Activated T-cell treated with anti-CD3 and anti-CD28 coated beads, Interleukin-2, amount 50 U/mL, for 72 hours (primary cell): ENCODE measurements around the gene ARHGAP19. TPM values are rescaled to one million over a fixed set of nuclear protein-coding genes. Genes with fewer than 3 reads are reported as not detected.

Experiments
- ATAC-seq, 2 donors: fragments of 150-1000 bp; cut with Tn5 transposase; replicated peaks in 1 of 2; 2 replicates each; pipeline ENCODE4 v1.10.0; 2021; ENCODE audit warnings: moderate library complexity in 2 of 2, mild to moderate bottlenecking in 1 of 2
- DNase-seq, 2 donors: peaks; one replicate each; pipeline ENCODE4 v3.0.0; 2021 to 2022; ENCODE audit warnings: mixed read lengths in 1 of 2
- H3K27ac Mint-ChIP-seq: one replicate; pipeline ENCODE4 v1.8.0; 2022; ENCODE audit warnings: mild to moderate bottlenecking, moderate library complexity, mixed read lengths
- H3K27me3 Mint-ChIP-seq: one replicate; pipeline ENCODE4 v1.8.0; 2022; ENCODE audit warnings: low read depth, mixed read lengths
- H3K36me3 Mint-ChIP-seq, 2 donors: one replicate each; pipeline ENCODE4 v1.8.0; 2022; ENCODE audit warnings: mixed read lengths in 2 of 2, mild to moderate bottlenecking in 1 of 2; ENCODE audit not compliant: insufficient read depth in 2 of 2
- H3K4me1 Mint-ChIP-seq: one replicate; pipeline ENCODE4 v1.8.0; 2022; ENCODE audit warnings: low read depth, mixed read lengths
- H3K4me3 Mint-ChIP-seq, 2 donors: one replicate each; pipeline ENCODE4 v1.8.0; 2022; ENCODE audit warnings: mild to moderate bottlenecking in 2 of 2, mixed read lengths in 2 of 2, moderate library complexity in 2 of 2
- H3K9me3 Mint-ChIP-seq, 2 donors: one replicate each; pipeline ENCODE4 v1.8.0; 2022; ENCODE audit warnings: mixed read lengths in 2 of 2
- total RNA-seq, 2 donors: library from RNA; stranded (reverse); gene quantifications; one replicate each; pipeline ENCODE4 v1.2.3, GENCODE V29; 2022

The ARHGAP19 gene
- total RNA-seq, 2 donors from 2014 or later = 62.2 to 75.3 TPM

- H3K4me3 Mint-ChIP-seq = peak overlapping the region; percentile 54 to 61
Observed at GRCh38 chr10:97331153-97331703, 38.8 kb upstream of the ARHGAP19 start.

GRCh38 chr10:97329766-97330165 is 37.3 kb upstream of the ARHGAP19 start:
- peaks cover 73% of the 10 kb centered on the region for H3K4me1 Mint-ChIP-seq
- ATAC-seq (no peak), DNase-seq (no peak)
- H3K9me3 Mint-ChIP-seq = no peaks in the 10 kb centered on the region
- H3K4me3 Mint-ChIP-seq = no peak overlapping the region
- H3K27ac Mint-ChIP-seq = no peak overlapping the region
- peaks cover 1 to 8% of the 10 kb centered on the region in 2 donors for H3K36me3 Mint-ChIP-seq
- no peaks in the 10 kb centered on the region for H3K27me3 Mint-ChIP-seq

More at GRCh38 chr10:97331153-97331703, 38.8 kb upstream of the ARHGAP19 start:
- H3K9me3 Mint-ChIP-seq = no peaks in the 10 kb centered on the region
- DNase-seq = no peak
- H3K36me3 Mint-ChIP-seq = peaks cover 1 to 8% of the 10 kb centered on the region in 2 donors
- no peaks in the 10 kb centered on the region for H3K27me3 Mint-ChIP-seq
- H3K4me1 Mint-ChIP-seq = peaks cover 85% of the 10 kb centered on the region
- no peak overlapping the region for H3K27ac Mint-ChIP-seq
- no peak for ATAC-seq

GRCh38 chr10:97328646-97329453 is 36.4 kb upstream of the ARHGAP19 start:
- no peaks in the 10 kb centered on the region for H3K9me3 Mint-ChIP-seq
- no peak overlapping the region for H3K27ac Mint-ChIP-seq
- peak overlapping the region; percentile 30 to 43 for H3K4me3 Mint-ChIP-seq
- peaks cover 73% of the 10 kb centered on the region for H3K4me1 Mint-ChIP-seq
- peak in 1 of 2 donors; percentile 32 for DNase-seq
- H3K36me3 Mint-ChIP-seq = peaks cover 1 to 8% of the 10 kb centered on the region in 2 donors
- no peaks in the 10 kb centered on the region for H3K27me3 Mint-ChIP-seq
- ATAC-seq = peak; percentile 71 to 73

- ATAC-seq (peak; percentile 61 to 63), DNase-seq (no peak)
- peak overlapping the region; percentile 49 to 80 for H3K4me3 Mint-ChIP-seq
- H3K36me3 Mint-ChIP-seq = peaks cover 0 to 8% of the 10 kb centered on the region in 2 donors
- no peaks in the 10 kb centered on the region for H3K27me3 Mint-ChIP-seq
- H3K4me1 Mint-ChIP-seq = peaks cover 62% of the 10 kb centered on the region
- no peaks in the 10 kb centered on the region for H3K9me3 Mint-ChIP-seq
- H3K27ac Mint-ChIP-seq = peak overlapping the region; percentile 51
Observed at GRCh38 chr10:97327348-97328294, 35.2 kb upstream of the ARHGAP19 start.

GRCh38 chr10:97325754-97326153 is 33.3 kb upstream of the ARHGAP19 start:
- H3K9me3 Mint-ChIP-seq = no peaks in the 10 kb centered on the region
- H3K4me3 Mint-ChIP-seq = no peak overlapping the region
- H3K36me3 Mint-ChIP-seq = peaks cover 0 to 8% of the 10 kb centered on the region in 2 donors
- DNase-seq (no peak), ATAC-seq (no peak)
- peaks cover under 1% of the 10 kb centered on the region for H3K27me3 Mint-ChIP-seq
- no peak overlapping the region for H3K27ac Mint-ChIP-seq
- peaks cover 60% of the 10 kb centered on the region for H3K4me1 Mint-ChIP-seq

GRCh38 chr10:97323501-97323900 is 31.1 kb upstream of the ARHGAP19 start:
- H3K9me3 Mint-ChIP-seq = no peaks in the 10 kb centered on the region
- H3K27me3 Mint-ChIP-seq = peaks cover 7% of the 10 kb centered on the region
- H3K4me1 Mint-ChIP-seq = peaks cover 50% of the 10 kb centered on the region
- DNase-seq (no peak), ATAC-seq (no peak)
- no peaks in the 10 kb centered on the region for H3K36me3 Mint-ChIP-seq
- H3K4me3 Mint-ChIP-seq = no peak overlapping the region
- H3K27ac Mint-ChIP-seq = no peak overlapping the region

GRCh38 chr10:97321804-97322190 is 29.4 kb upstream of the ARHGAP19 start:
- peak overlapping the region; percentile 93 to 95 for H3K4me3 Mint-ChIP-seq
- no peak for DNase-seq
- H3K9me3 Mint-ChIP-seq = no peaks in the 10 kb centered on the region
- H3K4me1 Mint-ChIP-seq = peaks cover 34% of the 10 kb centered on the region
- no peaks in the 10 kb centered on the region for H3K36me3 Mint-ChIP-seq
- peaks cover 7% of the 10 kb centered on the region for H3K27me3 Mint-ChIP-seq
- ATAC-seq = no peak
- H3K27ac Mint-ChIP-seq = no peak overlapping the region

GRCh38 chr10:97321032-97321803 is 28.8 kb upstream of the ARHGAP19 start:
- Mint-ChIP-seq H3K27me3 (peaks cover 7% of the 10 kb centered on the region), H3K4me1 (peaks cover 30% of the 10 kb centered on the region), H3K4me3 (peak overlapping the region; percentile 93 to 95), H3K27ac (no peak overlapping the region), H3K9me3 (no peaks in the 10 kb centered on the region), H3K36me3 (no peaks in the 10 kb centered on the region)
- ATAC-seq (no peak), DNase-seq (peak; percentile 14 to 18)

GRCh38 chr10:97320480-97321031 is 28.1 kb upstream of the ARHGAP19 start:
- ATAC-seq (peak; percentile 19 to 20), DNase-seq (peak; percentile 38 to 40)
- Mint-ChIP-seq H3K4me1 (peaks cover 30% of the 10 kb centered on the region), H3K27ac (no peak overlapping the region), H3K27me3 (peaks cover 7% of the 10 kb centered on the region), H3K4me3 (peak overlapping the region; percentile 93 to 95), H3K36me3 (no peaks in the 10 kb centered on the region), H3K9me3 (no peaks in the 10 kb centered on the region)

GRCh38 chr10:97319671-97320479 is 27.4 kb upstream of the ARHGAP19 start:
- H3K4me1 Mint-ChIP-seq = peaks cover 30% of the 10 kb centered on the region
- peak overlapping the region; percentile 61 for H3K27ac Mint-ChIP-seq
- peak; percentile 66 to 68 for ATAC-seq
- H3K9me3 Mint-ChIP-seq = no peaks in the 10 kb centered on the region
- H3K36me3 Mint-ChIP-seq = no peaks in the 10 kb centered on the region
- peak; percentile 77 to 81 for DNase-seq
- H3K4me3 Mint-ChIP-seq = peak overlapping the region; percentile 93 to 95
- peaks cover 7% of the 10 kb centered on the region for H3K27me3 Mint-ChIP-seq

- peaks cover 7% of the 10 kb centered on the region for H3K27me3 Mint-ChIP-seq
- peak; percentile 90 to 93 for DNase-seq
- H3K36me3 Mint-ChIP-seq = no peaks in the 10 kb centered on the region
- H3K27ac Mint-ChIP-seq = peak within 1 kb of the TSS; percentile 99
- H3K4me3 Mint-ChIP-seq = peak within 1 kb of the TSS; percentile 93 to 95
- H3K9me3 Mint-ChIP-seq = no peaks in the 10 kb centered on the region
- peak; percentile 76 to 82 for ATAC-seq
- H3K4me1 Mint-ChIP-seq = peaks cover 30% of the 10 kb centered on the region
Observed at GRCh38 chr10:97318772-97319651, 26.6 kb upstream of the ARHGAP19 start, which contains the start of gene FRAT1. TSS of gene FRAT1 (plus strand) at chr10:97319271. CDS start at chr10:97319454, 183 bp downstream.
